AG09309 (cell line): Measurements from ENCODE around the gene PTPRG.

Experiments used
- DNase-seq: peaks from one replicate; pipeline ENCODE4 v3.0.0-alpha.2; 2010; ENCODE audit warnings: low read depth
- H3K4me3 ChIP-seq: 2 replicates; pipeline ENCODE4 v1.5.1; 2011; ENCODE audit warnings: mild to moderate bottlenecking, low read depth, low read length, moderate library complexity; ENCODE audit not compliant: control insufficient read depth
- TF ChIP-seq, protein P1 (sequence below): IDR thresholded peaks from 2 replicates; pipeline ENCODE4 v1.5.1; 2011; ENCODE audit warnings: mild to moderate bottlenecking, low read depth, low read length, inconsistent platforms; ENCODE audit not compliant: insufficient read depth, control insufficient read depth; ENCODE audit errors: missing control alignments

PTPRG gene

DNA sequence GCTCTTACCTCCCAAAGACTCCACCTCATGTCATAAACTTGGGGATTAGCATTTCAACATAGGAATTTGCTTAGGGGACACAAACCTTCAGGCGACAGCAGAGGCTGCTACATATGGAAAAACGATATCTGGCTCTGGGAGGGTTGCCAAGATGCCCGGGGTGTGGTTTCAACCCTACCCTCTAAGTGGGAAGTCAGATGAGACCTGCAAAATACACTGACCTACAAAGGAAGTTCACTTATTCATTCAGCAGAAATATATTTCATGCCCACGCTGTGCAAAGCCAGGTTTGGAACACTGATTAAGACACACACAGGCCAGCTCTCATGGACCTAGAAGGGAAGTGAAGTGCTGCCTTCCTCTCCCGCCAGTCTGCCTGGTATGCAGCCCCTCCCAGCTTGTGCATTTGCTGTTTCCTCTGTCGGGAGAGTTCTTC, 572.7 kb downstream of the PTPRG start:
- no peak for DNase-seq
- H3K4me3 ChIP-seq = no peak overlapping the region

DNA sequence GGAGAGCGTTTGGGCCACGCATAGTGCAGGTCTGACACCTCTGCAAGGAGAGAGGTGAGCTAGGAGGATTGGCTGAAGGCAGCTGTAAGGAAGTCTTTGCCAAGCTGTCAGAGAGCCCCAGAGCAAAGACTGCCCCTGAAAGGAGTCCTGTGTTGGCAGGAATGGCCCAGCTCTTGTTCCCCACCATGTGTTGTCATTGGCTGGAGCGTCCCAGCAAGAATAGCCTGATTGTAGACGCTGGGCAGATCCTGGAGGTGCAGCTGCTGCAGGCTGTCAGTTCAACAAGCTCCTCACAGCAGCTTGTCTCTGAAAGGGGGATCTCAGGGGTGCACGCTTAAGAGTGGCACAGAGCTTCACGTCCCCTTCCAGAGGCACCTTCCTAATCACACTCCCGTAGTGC, 574.4 kb downstream of the PTPRG start:
- H3K4me3 ChIP-seq = no peak overlapping the region
- DNase-seq = no peak
- TF ChIP-seq, protein P1, sequence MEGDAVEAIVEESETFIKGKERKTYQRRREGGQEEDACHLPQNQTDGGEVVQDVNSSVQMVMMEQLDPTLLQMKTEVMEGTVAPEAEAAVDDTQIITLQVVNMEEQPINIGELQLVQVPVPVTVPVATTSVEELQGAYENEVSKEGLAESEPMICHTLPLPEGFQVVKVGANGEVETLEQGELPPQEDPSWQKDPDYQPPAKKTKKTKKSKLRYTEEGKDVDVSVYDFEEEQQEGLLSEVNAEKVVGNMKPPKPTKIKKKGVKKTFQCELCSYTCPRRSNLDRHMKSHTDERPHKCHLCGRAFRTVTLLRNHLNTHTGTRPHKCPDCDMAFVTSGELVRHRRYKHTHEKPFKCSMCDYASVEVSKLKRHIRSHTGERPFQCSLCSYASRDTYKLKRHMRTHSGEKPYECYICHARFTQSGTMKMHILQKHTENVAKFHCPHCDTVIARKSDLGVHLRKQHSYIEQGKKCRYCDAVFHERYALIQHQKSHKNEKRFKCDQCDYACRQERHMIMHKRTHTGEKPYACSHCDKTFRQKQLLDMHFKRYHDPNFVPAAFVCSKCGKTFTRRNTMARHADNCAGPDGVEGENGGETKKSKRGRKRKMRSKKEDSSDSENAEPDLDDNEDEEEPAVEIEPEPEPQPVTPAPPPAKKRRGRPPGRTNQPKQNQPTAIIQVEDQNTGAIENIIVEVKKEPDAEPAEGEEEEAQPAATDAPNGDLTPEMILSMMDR = no peak

More for the DNA sequence above, 572.7 kb downstream of the PTPRG start:
- TF ChIP-seq, protein P1 = no peak

DNA sequence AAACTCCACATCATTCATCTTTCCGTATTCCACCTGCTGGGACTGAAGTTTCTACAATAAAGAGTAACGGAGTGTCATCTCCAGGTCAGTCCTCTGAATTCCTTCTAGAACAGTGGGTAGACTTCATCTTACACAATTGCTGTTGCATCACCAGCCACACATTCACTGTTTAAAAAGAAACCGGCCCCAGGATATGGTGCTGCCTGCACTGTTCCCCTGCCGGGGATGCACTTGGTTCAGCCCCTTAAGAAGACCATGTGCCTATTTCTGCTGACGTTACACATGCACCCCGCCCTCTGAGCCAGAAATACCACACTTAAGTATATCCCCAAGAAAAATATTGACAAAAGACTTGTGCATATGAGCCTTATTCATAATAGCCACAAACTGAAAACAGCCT, 578.6 kb downstream of the PTPRG start:
- DNase-seq = no peak
- no peak overlapping the region for H3K4me3 ChIP-seq
- TF ChIP-seq, protein P1 = no peak

DNA sequence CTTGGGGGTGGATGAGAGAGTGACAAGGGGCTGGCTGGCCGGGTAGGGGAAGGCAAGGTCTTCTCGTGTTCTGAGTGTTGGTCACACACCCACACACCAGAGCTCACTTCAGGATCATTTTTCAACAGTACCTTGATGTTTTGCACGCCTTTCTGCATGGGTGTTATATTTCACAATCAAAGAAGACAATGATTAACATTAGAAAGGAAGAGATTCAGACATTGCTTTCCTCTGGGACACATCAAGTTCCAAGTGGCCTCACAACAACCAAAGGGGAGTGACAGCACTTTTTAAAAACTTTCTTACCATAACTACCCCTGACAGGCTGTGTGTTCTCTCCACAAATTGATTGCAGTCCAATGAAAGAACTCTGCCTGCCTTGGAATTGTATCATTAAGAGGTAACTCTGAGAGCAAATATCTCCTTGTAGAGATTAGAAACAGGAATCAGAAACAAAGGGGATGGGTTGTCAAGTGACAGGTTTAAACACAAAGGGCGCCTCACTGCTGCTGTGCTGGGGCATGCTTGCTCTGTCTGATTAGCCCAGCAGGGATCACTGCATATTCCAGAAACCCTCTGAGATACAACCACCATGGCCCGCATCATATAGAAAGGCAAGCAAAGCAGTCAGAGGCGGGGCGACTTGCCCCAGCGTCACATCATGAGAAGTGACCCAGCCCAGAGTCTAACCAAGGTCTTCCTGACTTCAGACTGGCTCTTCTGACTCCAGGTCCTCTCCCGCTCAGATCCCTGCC, 581.1 kb downstream of the PTPRG start:
- DNase-seq = no peak
- TF ChIP-seq, protein P1 = no peak
- no peak overlapping the region for H3K4me3 ChIP-seq

DNA sequence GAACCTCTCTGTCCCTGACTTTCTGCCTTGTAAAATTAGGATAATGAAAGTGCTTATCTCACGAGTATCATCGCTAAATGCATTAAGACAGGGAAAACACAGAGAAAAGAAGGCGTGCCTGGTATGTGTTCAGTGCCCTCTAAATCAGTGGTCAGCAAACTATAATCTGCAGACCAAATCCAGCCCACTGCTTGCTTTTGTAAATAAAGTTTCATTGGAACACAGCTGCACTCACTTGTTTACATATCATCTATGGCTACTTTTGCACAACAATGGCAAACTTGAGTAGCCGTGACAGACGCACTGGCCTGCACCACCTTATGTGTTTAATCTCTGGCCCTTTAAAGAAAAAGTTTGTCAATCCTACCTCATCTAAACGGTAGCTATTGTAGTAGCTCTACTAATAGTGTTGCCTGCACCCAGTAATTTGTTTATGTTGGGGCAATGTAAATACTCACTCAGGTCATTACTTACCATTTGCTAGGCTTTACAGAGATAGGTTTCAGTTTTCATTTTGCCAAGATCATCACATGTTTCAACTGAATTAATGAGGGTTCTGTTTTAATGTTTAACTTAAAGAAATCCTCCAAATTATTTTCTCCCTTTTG, 582.6 kb downstream of the PTPRG start:
- DNase-seq = no peak
- TF ChIP-seq, protein P1 = no peak
- H3K4me3 ChIP-seq = no peak overlapping the region

DNA sequence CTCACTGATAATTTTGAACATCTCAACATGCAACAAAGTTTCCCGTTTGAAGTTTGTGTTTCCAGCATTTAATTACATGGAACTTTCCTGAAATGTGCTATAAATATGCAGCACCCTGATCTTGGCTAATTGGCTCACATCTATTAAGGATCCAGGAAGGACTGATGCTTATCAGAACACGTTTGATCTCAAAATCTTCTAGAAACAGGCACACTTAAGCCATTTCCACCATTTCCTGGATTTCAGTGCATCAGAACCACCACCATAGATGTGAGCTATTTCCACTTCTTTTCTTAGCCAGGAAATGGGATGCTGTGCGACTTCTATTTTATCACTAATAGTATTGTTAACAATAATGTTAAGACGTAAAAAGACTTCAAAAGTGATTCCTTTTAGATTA, 583.1 kb downstream of the PTPRG start:
- no peak for DNase-seq
- H3K4me3 ChIP-seq = no peak overlapping the region
- TF ChIP-seq, protein P1 = no peak
